GM19043 (cell line): ENCODE measurements around the gene SLC25A26.

Experiments used
- ATAC-seq: cut with Tn5 transposase; IDR thresholded peaks from one replicate; pipeline ENCODE4 v1.9.1; 2021; ENCODE audit warnings: low read depth; ENCODE audit not compliant: unreplicated experiment

Gene SLC25A26

DNA sequence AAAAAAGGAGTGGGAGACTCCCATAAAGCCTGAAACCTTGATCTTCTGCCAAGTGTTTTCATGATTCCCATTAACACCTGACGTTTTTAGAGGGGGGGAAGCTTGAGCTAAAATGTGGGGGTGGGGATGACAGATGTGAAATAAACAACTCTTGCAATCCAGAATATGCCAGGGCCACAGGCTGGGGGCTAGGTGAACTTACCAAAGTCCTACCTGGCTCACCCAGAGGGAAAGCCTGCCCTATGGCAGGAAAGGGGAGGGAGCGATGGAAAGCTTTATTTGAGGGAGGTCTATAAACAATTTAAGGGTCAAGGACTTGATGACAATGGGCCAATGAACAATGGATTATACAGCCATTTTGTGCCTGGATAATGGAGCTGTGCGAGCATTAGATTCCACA is 171.7 kb downstream of the SLC25A26 start:
- no peak for ATAC-seq

DNA sequence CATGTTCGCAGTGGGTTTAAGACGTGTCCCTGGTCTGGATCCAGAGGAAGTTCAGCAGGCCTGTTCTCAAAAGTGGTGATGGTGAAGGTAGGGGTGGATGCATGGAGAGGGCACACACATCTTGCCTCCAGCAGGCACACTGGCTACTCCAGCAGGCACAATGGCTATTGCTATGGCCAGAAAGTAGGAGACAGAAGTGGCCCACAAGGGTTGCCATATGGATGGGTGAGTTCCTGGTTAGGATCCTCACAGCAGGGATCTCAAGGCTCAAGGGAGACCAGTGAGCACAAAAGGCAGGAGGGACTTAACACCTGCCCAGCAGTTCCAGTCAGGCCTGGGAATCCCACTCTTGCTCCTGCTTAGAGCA is 172.1 kb downstream of the SLC25A26 start:
- no peak for ATAC-seq

DNA sequence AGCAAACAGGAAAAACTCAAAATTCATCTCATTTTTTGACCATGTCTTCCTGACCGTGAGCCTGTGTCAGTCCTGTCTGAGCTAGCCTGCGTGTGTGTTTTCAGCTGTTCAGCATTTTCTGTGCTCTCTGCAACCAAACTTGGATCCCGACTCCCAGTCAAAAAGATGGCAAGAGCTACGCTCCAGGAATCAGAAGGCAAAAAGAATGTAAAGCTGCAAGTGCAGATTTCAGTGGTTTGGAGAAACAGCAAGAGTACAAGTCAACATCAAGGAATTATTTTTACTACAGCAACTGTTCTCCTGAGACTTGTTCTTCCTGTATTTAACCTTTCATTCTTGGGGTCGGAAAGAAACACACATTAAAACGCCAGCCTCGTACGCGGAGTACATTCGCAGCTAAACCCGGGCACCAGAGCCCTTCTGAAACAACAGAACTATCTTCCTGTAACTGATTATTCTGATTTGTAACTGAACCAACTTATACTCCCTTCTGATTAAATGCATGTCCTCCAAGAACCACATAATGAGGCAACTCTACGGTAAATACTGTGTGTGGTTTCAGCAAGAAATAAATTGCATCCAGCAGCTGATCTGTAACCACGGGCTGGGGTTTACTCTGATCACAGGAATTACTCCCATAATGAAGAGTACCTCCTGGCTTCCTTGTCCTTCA is 172.7 kb downstream of the SLC25A26 start:
- ATAC-seq, result peak; percentile 16

DNA sequence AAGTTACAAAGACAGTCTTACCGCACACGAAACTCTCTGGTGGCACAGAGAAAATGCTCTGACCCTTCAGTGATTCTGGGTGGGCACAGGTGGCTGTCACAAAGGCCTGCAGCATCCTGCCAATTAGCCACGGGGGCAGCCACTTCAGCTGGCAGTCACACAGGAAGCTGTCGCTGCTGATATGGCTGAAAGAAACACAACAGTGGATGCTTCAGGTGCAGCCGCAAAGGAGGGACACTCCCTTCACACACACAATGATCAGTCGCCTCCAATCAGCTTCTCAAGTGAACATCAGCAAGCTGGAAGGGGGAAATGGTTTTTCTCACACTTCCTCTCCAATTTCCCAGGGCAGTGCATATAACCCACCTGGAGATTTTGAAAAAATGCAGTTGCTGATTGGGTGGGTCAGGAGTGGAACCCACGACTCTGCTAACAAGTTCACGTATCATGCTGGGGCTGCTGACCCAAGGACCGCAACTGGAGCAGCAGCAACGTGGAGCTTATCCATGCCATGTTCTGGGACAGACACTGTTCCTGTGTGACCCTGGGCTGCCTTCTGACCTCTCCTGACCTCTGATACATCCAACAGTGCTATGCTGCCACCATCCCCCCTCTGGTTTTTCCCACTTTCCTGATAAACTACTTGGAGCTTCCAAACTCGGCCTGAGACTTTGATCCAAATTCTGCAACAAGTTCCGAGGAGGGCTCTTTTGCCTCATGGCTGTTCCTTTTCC is 173.4 kb downstream of the SLC25A26 start:
- peak; percentile 91 for ATAC-seq

DNA sequence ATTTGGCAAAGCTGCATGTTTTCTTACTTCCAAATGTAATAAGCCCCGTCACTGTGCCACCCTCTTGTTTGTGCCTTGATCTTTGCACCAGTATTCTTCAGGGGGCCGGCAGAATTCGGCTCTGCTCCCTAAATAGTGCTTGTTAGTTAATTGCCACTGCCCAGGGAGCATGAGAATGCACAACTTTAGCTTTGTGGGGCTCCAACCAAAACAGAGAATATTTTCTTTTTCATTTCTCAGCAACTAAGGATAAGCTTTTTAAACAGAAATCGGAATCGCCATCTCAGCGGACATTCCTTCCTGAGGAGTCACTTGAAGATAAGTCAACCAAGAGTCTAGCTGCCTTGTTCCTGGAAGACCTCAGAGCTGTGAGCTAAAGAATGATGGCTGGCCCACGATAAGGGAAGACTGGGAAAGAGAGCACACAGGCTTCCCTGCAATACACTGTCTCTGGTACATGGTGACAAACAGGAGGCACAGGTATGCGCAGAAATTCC is 174.0 kb downstream of the SLC25A26 start:
- ATAC-seq, result no peak

DNA sequence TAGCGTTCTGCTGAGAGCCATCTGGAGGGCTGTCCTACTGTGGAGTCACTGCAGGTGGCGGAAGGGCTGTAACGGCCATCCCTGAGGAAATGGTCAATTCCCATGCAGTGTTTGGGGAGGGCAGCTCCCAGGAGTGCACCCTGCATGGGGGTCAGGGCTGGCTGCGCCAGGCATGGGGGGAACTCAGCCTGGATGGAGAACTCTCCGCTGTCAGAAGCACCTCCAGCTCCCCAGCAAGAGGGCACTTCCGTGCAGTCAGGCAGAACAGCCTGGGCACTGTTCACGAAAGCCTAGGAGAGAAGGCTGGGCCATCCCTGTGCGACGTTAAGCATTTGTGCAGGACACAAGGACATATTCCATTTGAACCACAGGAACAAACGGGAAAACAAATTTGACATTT is 174.8 kb downstream of the SLC25A26 start:
- ATAC-seq, result no peak

DNA sequence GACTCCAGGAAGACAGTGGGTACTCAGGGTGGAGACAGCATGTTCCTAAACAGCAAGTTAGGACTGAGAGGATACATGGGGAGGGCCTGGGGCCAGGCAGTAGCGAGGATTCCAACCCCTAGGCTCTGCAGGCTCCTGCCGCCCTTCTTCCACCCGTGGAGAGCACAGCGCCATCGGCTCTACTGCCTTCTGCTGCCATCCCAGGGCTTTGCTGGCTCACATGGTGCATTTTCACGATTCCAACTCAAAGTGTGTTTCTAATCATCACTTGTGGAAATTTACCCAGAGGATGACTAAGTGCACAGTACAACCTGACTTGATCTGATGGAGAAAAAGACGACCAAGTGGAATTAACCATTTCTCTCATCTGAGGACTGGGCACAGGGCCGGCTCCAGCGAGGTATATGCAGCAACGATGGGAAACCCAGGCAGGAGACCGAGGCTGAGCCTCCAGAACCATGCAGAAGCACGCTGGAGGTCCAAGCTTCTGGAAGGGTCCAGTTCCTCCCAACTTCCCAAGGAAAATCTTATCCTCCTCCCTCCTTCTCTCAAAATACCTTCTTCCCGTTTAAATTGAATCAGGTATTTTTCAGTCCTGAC is 175.5 kb downstream of the SLC25A26 start:
- no peak for ATAC-seq

DNA sequence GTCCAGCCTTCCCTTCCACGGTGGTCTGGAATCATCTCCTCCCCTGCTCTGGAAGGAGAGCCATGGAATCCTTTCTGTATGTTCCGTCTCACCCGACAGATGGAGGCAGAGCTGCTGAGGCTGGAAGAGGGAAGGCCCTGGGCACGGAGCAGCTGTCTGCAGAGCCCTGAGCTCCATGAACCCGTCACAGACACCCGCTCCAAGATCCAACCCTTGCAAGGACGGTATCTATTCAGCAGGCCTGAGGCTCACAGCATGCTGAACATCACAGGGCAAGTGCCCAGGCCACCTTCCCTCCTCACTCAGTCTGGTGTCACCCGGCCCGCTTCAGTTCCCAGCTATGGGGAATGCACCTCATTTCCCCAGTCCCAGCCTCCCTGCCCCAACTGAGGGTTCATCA is 176.1 kb downstream of the SLC25A26 start:
- ATAC-seq, result no peak

DNA sequence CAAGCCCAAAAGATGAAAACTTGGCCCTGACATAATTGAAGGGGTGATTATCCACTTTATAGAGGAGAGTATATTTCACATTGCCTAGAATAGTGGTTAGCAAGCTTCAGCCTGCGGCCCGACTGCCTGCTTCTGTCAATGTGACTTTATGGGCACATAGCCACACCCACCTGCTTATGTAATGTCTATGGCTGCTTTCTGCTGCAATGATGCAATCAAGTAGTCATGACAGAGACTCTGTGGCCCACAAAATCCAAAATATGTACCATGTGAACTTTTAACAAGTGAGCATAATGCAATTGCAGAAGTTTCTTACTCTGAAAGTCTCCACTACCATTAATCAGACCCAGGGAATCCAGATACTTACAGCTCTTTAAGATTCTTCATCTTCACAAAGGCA is 176.9 kb downstream of the SLC25A26 start:
- no peak for ATAC-seq

DNA sequence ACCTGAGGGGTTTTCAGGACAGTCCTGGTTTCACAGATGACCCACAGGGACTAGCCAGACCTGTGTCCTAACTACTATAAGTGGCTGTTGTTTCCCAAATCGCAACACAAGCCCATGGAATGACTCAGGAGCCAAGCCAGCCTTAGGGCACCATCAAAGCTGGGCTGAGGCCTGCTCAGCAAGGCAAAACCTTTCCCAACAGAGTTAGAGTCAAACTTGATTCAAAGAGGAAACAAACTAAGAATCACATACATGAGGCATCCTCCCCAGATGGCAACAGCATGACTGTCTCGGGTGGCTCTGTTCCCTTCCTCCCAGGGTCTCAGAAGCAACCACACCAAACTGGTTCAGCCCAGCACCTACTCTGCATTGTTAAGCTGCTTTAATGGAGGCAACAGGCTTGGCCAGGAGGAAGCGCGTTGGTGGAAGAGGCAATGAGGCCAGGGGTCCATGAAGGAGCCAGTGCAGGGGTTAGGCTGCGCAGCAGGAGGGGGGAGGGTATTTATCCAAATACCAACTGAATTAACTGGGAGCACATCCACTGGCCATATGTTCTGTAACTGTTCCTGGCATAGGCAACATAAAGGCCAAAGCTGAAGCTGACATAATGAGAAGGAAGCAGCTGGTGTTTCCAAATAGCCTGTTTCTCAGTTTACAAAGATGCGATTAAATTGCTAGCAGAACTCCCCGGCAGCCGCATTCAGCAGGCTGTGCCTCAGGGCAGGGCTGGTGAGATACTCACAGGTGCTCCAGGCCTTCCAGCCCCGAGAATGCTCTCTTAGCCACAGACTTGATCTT is 177.6 kb downstream of the SLC25A26 start:
- no peak for ATAC-seq

DNA sequence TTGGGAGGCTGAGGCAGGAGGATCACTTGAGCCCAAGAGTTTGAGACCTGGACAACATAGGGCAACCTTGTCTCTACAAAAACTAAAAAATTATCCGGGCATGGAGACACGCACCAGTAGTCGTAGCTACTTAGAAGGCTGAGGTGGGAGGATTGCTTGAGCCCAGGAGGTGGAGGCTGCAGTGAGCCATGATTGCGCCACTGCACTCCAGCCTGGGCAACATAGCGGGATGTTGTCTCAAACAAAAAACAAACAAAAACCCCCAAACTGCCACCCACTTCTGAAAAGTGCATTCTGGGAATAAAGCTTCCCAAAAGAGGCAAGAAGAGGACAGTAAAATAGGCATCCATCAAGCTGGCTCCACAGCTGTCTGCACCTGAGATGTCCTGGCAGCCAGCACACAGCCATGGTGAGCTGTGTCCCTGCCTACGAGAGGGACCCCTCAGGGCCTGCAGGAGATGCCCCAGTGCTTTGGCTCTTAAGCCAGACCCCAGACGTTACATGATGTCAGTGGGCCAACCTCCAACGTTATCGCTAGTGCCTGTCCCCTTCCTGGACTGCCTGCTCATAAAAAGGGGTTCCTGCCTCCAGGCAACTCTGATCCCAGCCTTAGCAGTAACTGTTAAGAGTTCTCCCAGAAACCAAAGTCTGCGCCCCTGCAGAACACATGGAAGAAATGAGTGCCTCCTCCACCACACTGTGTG is 178.9 kb downstream of the SLC25A26 start:
- ATAC-seq, result no peak

DNA sequence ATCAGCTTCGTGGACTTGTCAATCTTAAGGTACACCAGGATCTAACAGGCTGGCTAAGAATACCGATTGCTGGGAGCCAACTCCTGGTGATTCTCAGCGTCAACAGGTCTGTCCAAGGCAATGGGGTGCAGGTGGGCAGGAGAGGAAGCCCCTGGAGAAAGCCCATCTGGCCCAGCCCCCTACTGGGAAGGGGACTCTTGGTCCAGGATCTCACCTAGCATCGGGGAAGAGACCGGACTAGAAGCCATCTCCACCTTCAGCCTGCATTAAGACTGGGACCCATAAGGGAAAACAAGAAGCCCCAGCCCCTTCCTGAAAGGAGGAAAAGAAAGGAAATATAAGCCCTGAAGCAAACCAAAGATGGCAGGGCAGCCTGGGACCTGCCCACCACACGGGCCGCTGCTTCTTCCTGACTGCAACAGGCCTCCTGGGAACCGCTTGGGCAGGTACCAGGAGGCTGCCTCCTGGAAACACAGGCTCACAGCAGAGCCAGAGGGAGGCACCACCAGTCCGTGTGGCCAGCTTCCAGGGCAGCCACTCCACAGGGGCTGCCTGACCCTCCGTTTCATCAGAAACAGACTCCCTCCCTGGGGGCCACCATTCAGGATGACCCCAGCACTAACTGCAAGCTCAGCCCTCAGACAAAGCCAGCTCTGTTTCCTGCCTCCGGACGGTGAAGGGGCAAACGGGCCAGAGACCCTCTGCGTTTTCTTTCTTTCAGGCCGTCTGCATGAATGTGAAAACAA is 179.8 kb downstream of the SLC25A26 start:
- ATAC-seq, result no peak

DNA sequence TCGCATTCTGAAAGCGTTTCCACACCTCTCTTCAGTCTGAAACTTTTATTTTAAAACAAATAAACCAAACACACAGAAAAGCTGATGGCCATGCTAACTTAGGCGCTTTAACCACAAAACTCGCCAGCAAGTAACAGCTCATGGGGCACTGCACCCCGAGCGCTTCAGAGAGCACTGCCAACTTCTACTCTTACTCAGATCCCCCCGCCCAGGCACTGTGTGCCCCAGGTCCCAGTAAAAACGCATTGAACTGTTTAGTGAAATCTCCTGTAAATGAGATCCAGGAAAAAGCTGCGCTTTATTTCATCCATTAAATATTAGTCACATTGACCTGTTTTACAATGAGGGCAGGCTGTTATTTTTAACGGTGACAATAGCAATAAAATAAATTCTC is 180.4 kb downstream of the SLC25A26 start:
- ATAC-seq, result no peak

DNA sequence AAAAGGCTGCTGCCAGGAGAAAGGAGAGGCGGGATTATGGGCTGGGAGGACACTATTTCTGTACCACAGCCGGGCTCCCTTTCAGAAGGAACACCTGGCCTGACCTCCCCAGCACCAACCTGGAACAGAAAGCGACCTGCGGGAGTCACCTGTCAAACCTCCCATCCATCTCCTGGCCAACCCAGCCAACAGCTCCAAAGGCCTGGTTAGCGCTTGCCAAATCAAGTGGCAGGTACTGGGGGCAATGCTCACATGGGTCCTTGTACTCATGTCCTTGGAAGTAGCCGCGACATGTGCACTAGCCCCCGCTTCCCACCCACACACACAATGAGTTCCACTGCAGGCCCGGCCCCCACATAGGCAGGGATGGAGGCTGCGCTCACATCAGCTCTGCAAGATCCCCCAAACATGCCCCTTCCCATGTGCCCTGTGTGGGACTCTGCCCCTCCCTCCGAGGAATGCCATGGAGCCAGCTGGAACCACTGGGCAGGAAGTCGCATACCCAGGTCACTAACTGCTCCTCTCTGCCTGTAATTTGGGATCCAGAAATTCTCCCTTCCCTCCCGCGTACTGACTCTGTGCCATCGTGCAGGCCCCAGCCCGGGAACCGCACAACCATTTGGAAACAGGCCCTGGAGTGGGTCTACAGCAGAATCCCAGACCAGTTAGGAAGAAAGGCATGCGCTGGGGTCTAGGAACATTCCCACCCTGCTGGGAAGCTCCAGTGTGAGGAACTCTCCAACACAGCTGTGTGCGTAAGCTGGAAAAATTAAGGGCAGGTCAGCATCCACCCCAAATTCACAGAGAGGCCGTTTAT is 181.1 kb downstream of the SLC25A26 start:
- ATAC-seq, result no peak

DNA sequence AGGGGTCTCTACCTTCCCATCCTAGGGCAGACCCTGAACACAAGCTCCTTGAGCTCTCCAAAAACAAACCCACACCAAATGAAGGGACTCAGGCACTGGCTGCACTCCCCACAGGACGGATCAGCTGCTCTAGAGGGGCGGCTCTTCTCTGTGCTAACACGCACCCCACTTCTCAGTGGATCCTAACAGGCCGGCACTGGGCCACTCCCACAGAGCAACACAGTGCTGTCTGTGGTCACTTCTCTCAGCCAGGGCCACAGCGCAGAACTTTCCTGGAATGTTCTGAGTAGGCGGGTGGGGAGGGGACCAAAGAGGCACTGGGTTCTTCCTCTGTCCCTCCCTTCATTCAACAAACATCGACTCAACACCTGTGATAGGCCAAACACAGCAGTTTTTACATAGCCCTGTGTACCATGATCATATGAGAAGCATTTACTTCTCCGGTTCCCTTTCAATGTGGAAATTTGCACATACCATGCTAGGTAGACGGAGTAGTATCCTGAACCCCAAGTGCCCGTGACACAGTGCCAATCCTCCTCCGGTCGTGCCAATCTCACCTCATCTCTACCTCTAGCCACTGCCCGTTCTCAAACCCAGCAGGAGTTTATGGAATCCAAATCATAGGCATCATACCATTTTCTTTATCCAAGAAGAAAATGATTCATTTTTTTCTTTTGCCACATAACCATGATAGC is 181.9 kb downstream of the SLC25A26 start:
- no peak for ATAC-seq

DNA sequence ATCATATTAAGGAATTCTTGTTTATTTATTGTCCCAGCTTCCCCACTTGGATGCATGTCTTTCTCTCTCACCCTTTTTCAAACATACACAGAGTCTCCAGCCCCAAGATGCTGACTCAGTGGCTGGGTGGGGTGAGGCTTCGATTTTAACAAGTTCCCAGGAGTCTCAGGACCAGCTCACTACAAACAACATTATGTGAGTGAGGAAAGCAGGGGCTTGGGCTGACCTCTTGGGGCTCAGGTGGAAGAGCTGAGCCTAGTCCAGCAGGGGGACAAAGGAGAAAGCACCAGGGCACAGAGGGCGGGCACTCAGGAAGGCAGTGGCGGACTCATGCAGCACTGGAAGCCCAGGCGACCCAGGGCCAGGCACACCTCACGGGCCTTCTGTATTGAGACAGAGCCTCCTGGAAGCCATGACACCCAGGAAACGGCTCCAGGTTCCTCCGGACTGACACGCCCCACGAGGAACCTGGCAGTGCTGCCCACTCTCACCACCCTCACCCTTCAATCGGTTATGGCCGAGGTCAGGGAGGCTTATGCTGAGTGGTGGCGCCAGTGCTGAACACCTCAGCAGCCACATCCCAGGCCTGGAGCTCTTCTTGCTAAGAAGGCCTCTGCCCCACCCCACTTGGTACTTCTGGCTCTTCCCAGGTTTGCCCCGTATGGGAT is 182.7 kb downstream of the SLC25A26 start:
- no peak for ATAC-seq

DNA sequence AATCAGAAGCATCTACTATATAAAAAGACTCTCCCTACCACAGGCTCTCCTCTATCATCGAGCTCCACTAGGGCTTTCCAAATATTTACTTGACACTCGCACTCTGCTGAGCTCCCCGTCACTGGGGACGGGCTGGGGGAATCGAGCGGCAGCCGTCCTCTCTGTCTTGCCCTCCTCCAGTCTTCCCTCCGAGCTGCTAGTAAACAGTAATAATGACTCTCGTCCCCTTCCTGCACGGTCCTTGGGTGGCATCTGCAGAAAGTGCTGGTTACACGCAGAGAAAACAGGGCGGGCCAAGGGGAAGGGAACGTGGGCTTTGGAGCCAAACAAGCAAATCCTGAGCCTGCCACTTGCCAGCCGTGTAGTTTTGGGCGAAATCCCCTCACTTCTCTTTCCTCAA is 183.4 kb downstream of the SLC25A26 start:
- ATAC-seq, result no peak
